Heart right ventricle (tissue), 16 donors: ENCODE results near the gene MTFMT. TPM values are rescaled to one million over a fixed set of nuclear protein-coding genes. Genes with fewer than 3 reads are reported as not detected.
A peak's percentile ranks its signal among the peaks of the same experiment; 100 is the strongest.

Experiments used
- ATAC-seq, 8 donors: fragments of 200-7000 bp; cut with Tn5 transposase; one replicate each; pipeline ENCODE4 v1.9.1; 2020; ENCODE audit warnings: mild to moderate bottlenecking in 8 of 8, moderate library complexity in 8 of 8, moderate number of reproducible peaks in 1 of 8
- DNase-seq, 2 donors: peaks; one replicate each; pipeline ENCODE4 v3.0.0-alpha.2; 2020
- H3K27ac ChIP-seq, 10 donors: fragments of 200-600 bp; sonication (generic) in 2 of 10; one replicate each; pipeline versions ENCODE4 v1.5.0 to v1.8.0; 2020 to 2022; ENCODE audit warnings: mild to moderate bottlenecking in 3 of 10
- H3K27me3 ChIP-seq, 7 donors: fragments of 200-600 bp; one replicate each; pipeline ENCODE4 v1.8.0; 2021 to 2022; ENCODE audit warnings: mild to moderate bottlenecking in 2 of 7
- H3K36me3 ChIP-seq, 9 donors: fragments of 200-600 bp; sonication (generic) in 1 of 9; one replicate each; pipeline versions ENCODE4 v1.5.0 to v1.8.0; 2020 to 2022; ENCODE audit warnings: mild to moderate bottlenecking in 2 of 9
- H3K4me1 ChIP-seq, 9 donors: fragments of 200-600 bp; sonication (generic) in 1 of 9; one replicate each; pipeline versions ENCODE4 v1.5.0 to v1.8.0; 2020 to 2022; ENCODE audit warnings: mild to moderate bottlenecking in 4 of 9
- H3K4me3 ChIP-seq, 10 donors: fragments of 200-600 bp; sonication (generic) in 2 of 10; one replicate each; pipeline versions ENCODE4 v1.5.0 to v1.8.0; 2020 to 2022; ENCODE audit warnings: mild to moderate bottlenecking in 7 of 10, moderate library complexity in 2 of 10
- H3K9me3 ChIP-seq, 11 donors: fragments of 200-600 bp in 10 of 11; sonication (generic) in 2 of 11; one replicate each; pipeline versions ENCODE4 v1.5.0 to v1.8.0; 2013 to 2022; ENCODE audit warnings: mild to moderate bottlenecking in 2 of 11, control low read depth in 1 of 11, moderate library complexity in 1 of 11
- WGBS, 2 donors: extraction: QIAGEN DNeasy Blood & Tissue Kit; methylation state at CpG; one replicate each; pipeline ENCODE4 v1.1.7; 2013; ENCODE audit warnings: inconsistent platforms in 1 of 2; 5-methylcytosine and 5-hydroxymethylcytosine counted together
- intact Hi-C, 10 donors: fragments of 100-400 bp; cut with DNase I; formaldehyde crosslinking; loops; one replicate each; pipeline versions ENCODE4 v1.11.1 to v1.14.2; 2022
- polyA plus RNA-seq, 2 donors: library from polyadenylated mRNA; stranded (reverse); fragments of 200-250 nt; gene quantifications; one replicate each; pipeline ENCODE4 v1.2.3, GENCODE V29; 2013
- total RNA-seq, 10 donors: library from RNA; stranded (reverse); fragmentation: NEBNext Ultra II Directional in 3 of 10; extraction: Animal tissue kit (Norgen Biotek cat#: 25700) in 3 of 10; gene quantifications; one replicate each; pipeline versions ENCODE4 v1.2.1 to v1.2.4, GENCODE V29; 2021 to 2023
- TF ChIP-seq, protein P1 (sequence below), 9 donors: fragments of 200-600 bp; sonication (generic) in 2 of 9; IDR thresholded peaks; one replicate each; pipeline versions ENCODE4 v1.5.0 to v1.8.0; 2021 to 2022; ENCODE audit warnings: antibody characterized with exemption in 9 of 9, mild to moderate bottlenecking in 5 of 9, moderate library complexity in 1 of 9
- donor health status: Arrhythmogenic right ventricular cardiomyopathy.
- donor health status: ischemic (EF 13 %, LVEDD 7.1; RV severe dilation, severe dysfunction).
- donor health status: healthy with polysubstance abuse.
- donor health status: DM: no; HTN: yes; CAD: no.
- donor health status: DM: no; HTN: no; CAD: no.
- donor health status: ischemic (EF 25% LVEDD 6.9; RV normal size, moderate dysfunction).
- donor health status: ischemic (EF 25% LVEDD 5.7; RV mildly dilated, moderate dysfunction).
- donor health status: healthy.
- donor health status: DM: yes; HTN: yes; CAD: no.
- donor health status: Ischemic cardiomyopathy.
- donor health status: ischemic (EF 35%, LVEDD 5.7; RV mildly dilated, moderate dysfunction).
- donor health status: nonischemic (EF 11% LVEDD 7.7; RV severe dilation, severe dysfunction).
- donor health status: DM: yes; HTN: yes; CAD: no.
- donor health status: PGD.
- donor health status: ischemic (EF 29% LVEDD 5.4; RV normal size, mild dysfunction).
- donor health status: nonischemic (EF 23%, LVEDD 6.1; RV moderate dilation, normal function).

The MTFMT gene
- total and polyA plus RNA-seq, 12 donors = 5.5 to 21.9 (median 18.2) TPM

DNA sequence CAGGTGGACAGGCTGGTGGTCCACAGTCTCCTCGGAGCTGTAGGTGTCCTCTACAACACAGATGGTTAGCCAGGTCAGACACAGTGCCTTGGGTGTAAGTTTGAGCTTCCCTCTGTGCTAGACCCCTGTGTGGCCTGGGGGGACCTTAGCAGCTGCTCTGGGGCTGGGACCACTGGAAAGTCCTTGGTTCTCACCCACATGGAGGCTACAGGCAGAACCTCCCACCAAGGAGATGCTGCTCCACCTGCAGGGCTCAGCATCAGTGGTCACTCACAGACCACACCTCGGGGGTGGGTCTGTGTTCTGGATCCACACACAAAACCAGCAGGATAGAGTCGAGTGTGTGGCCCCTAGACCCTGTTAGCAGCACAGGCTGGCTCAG is 29.9 kb upstream of the MTFMT start:
- Histone ChIP-seq H3K27ac (peak overlapping the region in 6 of 10 donors; percentile 35 to 61 (median 46)), H3K27me3 (no peaks in the 10 kb centered on the region), H3K36me3 (peaks cover 0 to 35% (median 0%) of the 10 kb centered on the region in 9 donors), H3K4me1 (peaks cover 9 to 83% (median 42%) of the 10 kb centered on the region in 9 donors), H3K4me3 (no peak overlapping the region), H3K9me3 (no peaks in the 10 kb centered on the region)
- 80 to 83% methylated on average over 3 of the region's 3 CpGs for WGBS, 2 donors
- ATAC-seq (no peak), DNase-seq (no peak)
- intact Hi-C loops = loop anchor here in 4 of 10 donors (5.0 to 10.0 kb wide), 4 partner anchors 38 to 225 kb away; partner anchors contain the start of gene PARP16 (in 1 of the 4)
- TF ChIP-seq, protein P1, sequence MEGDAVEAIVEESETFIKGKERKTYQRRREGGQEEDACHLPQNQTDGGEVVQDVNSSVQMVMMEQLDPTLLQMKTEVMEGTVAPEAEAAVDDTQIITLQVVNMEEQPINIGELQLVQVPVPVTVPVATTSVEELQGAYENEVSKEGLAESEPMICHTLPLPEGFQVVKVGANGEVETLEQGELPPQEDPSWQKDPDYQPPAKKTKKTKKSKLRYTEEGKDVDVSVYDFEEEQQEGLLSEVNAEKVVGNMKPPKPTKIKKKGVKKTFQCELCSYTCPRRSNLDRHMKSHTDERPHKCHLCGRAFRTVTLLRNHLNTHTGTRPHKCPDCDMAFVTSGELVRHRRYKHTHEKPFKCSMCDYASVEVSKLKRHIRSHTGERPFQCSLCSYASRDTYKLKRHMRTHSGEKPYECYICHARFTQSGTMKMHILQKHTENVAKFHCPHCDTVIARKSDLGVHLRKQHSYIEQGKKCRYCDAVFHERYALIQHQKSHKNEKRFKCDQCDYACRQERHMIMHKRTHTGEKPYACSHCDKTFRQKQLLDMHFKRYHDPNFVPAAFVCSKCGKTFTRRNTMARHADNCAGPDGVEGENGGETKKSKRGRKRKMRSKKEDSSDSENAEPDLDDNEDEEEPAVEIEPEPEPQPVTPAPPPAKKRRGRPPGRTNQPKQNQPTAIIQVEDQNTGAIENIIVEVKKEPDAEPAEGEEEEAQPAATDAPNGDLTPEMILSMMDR (IDR thresholded peaks at IDR 0.05) = no peak

DNA sequence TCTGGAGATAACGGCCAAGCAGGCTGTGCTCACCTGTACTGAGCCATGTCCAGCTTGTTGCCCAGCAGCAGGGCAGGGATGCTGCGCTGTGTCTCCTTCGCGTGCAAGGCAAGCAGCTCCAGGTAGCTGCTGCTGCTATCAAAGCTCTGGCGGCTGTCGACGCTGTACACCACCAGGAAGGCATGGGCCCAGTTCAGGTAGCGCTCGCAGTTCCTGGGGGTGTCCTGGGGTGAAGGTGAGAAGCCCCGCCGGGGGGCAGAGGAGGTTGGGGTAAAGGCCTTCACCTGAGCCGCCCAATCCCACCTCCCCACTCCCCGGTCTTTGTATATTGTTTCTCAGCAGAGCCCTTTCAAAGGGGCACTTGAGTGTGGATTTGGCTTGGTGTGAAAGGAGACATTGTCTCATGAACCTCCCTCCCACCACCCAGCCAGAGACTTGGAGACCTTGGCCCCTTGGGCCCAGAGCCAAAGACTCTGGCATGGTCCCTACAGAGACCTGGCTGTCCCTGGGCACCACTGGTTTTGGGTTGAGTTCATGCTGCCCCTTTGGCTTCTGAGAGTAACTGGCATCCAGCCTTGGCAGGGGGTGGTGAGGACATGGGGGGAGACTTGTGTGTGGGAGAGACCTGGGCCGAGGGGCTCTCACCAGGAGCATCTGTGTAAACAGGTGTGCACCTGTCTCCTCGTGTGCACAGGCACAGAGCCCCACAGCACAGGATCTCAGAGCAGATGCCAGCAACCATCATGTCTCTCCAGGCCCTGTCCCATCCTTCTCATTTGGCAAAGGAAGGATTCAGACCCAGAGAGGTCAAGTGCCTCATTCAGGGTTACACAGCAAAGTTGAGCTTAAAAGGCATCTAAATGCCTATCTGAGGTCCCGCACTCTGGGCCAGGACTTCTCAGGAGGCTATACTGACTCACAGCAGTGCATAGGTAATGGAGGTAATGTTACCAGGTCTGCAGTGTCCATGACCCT is 29.2 kb upstream of the MTFMT start:
- peaks cover 0 to 40% (median 0%) of the 10 kb centered on the region in 9 donors for H3K36me3 ChIP-seq
- no peaks in the 10 kb centered on the region for H3K9me3 ChIP-seq
- TF ChIP-seq, protein P1 (IDR thresholded peaks at IDR 0.05) = no peak
- DNase-seq (no peak), ATAC-seq (no peak)
- no peak overlapping the region for H3K4me3 ChIP-seq
- peak overlapping the region in 2 of 10 donors; percentile 45 to 47 for H3K27ac ChIP-seq
- intact Hi-C loops = loop anchor here in 4 of 10 donors (5.0 to 10.0 kb wide), 4 partner anchors 39 to 226 kb away; partner anchors contain the start of gene PARP16 (in 1 of the 4)
- H3K4me1 ChIP-seq = peaks cover 9 to 77% (median 42%) of the 10 kb centered on the region in 9 donors
- 87 to 90% methylated on average over 16 of the region's 16 CpGs for WGBS, 2 donors
- no peaks in the 10 kb centered on the region for H3K27me3 ChIP-seq

DNA sequence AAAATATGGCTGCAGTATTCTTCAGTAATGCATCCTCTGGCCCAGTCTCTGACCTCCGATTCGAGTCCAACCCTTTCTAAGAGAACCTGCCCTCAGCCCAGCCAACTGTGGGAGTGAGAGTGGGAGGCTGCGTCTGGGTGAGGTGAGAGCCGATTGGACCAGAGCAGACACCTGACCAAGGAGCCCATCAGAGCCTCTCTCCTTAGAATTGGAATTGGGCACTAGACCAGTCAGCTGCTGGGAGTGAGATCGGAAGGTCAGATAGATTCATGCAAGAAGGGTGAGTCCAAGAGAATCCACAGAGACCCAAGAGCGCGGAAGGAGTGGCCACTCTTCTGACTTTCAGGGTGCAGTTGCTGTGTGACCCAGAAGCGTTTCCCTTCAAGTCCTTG is 28.1 kb upstream of the MTFMT start:
- peaks cover 9 to 66% (median 37%) of the 10 kb centered on the region in 9 donors for H3K4me1 ChIP-seq

More for the DNA sequence above, 28.1 kb upstream of the MTFMT start:
- Histone ChIP-seq H3K36me3 (peaks cover 0 to 47% (median 0%) of the 10 kb centered on the region in 9 donors), H3K9me3 (no peaks in the 10 kb centered on the region), H3K27ac (no peak overlapping the region), H3K4me3 (no peak overlapping the region), H3K27me3 (no peaks in the 10 kb centered on the region)
- TF ChIP-seq, protein P1 (IDR thresholded peaks at IDR 0.05) = no peak
- WGBS, 2 donors = 86 to 89% methylated on average over 8 of the region's 8 CpGs
- no peak for DNase-seq
- intact Hi-C loops = loop anchor here in 4 of 10 donors (5.0 to 10.0 kb wide), 4 partner anchors 40 to 227 kb away; partner anchors contain the start of gene PARP16 (in 1 of the 4)
- no peak for ATAC-seq
